ENCODE results near the gene ERMARD.

Gene ERMARD

GRCh38 chr6:169782966-169783365 lies 31.5 kb downstream of the ERMARD start:
- no peak overlapping the region for H3K4me3 ChIP-seq (ENCODE audit: low read length)
- no peak for TF ChIP-seq CTCF (conservative IDR thresholded peaks at IDR 0.05; ENCODE audit: low read depth, low read length)
- no peak for DNase-seq (ENCODE audit: low read depth)

- no peak overlapping the region for H3K4me3 ChIP-seq (ENCODE audit: low read length)
- DNase-seq (ENCODE audit: low read depth): no peak
- TF ChIP-seq CTCF (conservative IDR thresholded peaks at IDR 0.05; ENCODE audit: low read depth, low read length): no peak
These were observed 32.0 kb downstream of the ERMARD start for GRCh38 chr6:169783401-169783800.

GRCh38 chr6:169783971-169784820 lies 32.8 kb downstream of the ERMARD start:
- no peak for DNase-seq (ENCODE audit: low read depth)
- no peak overlapping the region for H3K4me3 ChIP-seq (ENCODE audit: low read length)
- no peak for TF ChIP-seq CTCF (conservative IDR thresholded peaks at IDR 0.05; ENCODE audit: low read depth, low read length)

GRCh38 chr6:169784821-169785340 lies 33.5 kb downstream of the ERMARD start:
- no peak overlapping the region for H3K4me3 ChIP-seq (ENCODE audit: low read length)
- DNase-seq (ENCODE audit: low read depth): no peak
- TF ChIP-seq CTCF (conservative IDR thresholded peaks at IDR 0.05; ENCODE audit: low read depth, low read length): no peak

GRCh38 chr6:169785566-169785965 lies 34.1 kb downstream of the ERMARD start:
- no peak overlapping the region for H3K4me3 ChIP-seq (ENCODE audit: low read length)
- no peak for DNase-seq (ENCODE audit: low read depth)
- no peak for TF ChIP-seq CTCF (conservative IDR thresholded peaks at IDR 0.05; ENCODE audit: low read depth, low read length)

GRCh38 chr6:169786349-169786748 lies 34.9 kb downstream of the ERMARD start:
- no peak for DNase-seq (ENCODE audit: low read depth)
- no peak overlapping the region for H3K4me3 ChIP-seq (ENCODE audit: low read length)
- TF ChIP-seq CTCF (conservative IDR thresholded peaks at IDR 0.05; ENCODE audit: low read depth, low read length): no peak

GRCh38 chr6:169787797-169788196 lies 36.4 kb downstream of the ERMARD start:
- TF ChIP-seq CTCF (conservative IDR thresholded peaks at IDR 0.05; ENCODE audit: low read depth, low read length): no peak
- no peak for DNase-seq (ENCODE audit: low read depth)
- no peak overlapping the region for H3K4me3 ChIP-seq (ENCODE audit: low read length)

Data from retinal pigment epithelial cell (primary cell).